GM19193 (cell line): ENCODE results near the gene LHX1.

Experiments used
- POLR2A ChIP-seq: IDR thresholded peaks from 4 replicates; pipeline ENCODE4 v1.6.1; 2011; ENCODE audit not compliant: insufficient read depth, insufficient read length; ENCODE audit errors: extremely low read depth

LHX1 gene

GRCh38 chr17:36940313-36941264 lies 3.3 kb downstream of the LHX1 start:
- no peak for TF ChIP-seq POLR2A

GRCh38 chr17:36941265-36942010 lies 4.2 kb downstream of the LHX1 start:
- TF ChIP-seq POLR2A: no peak

- no peak for TF ChIP-seq POLR2A
Measured at GRCh38 chr17:36942019-36942599, 4.8 kb downstream of the LHX1 start.

GRCh38 chr17:36942631-36943125 lies 5.4 kb downstream of the LHX1 start:
- TF ChIP-seq POLR2A: no peak

- no peak for TF ChIP-seq POLR2A
Measured at GRCh38 chr17:36943250-36944191, 6.2 kb downstream of the LHX1 start.

GRCh38 chr17:36944553-36944952 lies 7.3 kb downstream of the LHX1 start:
- no peak for TF ChIP-seq POLR2A

- TF ChIP-seq POLR2A: no peak
Measured at GRCh38 chr17:36945140-36945539, 7.9 kb downstream of the LHX1 start.

- no peak for TF ChIP-seq POLR2A
Measured at GRCh38 chr17:36945959-36946725, 8.9 kb downstream of the LHX1 start.

- TF ChIP-seq POLR2A: no peak
Measured at GRCh38 chr17:36946726-36947091, 9.4 kb downstream of the LHX1 start.

GRCh38 chr17:36947922-36948716 lies 10.8 kb downstream of the LHX1 start:
- no peak for TF ChIP-seq POLR2A

- peak; percentile 93 for TF ChIP-seq POLR2A
Measured at GRCh38 chr17:36948717-36949460, 11.6 kb downstream of the LHX1 start, which contains the start of gene AATF. Gene AATF (plus strand): TSS chr17:36948954. CDS start chr17:36949126, 172 bp downstream.

GRCh38 chr17:36949461-36949927 lies 12.2 kb downstream of the LHX1 start:
- no peak for TF ChIP-seq POLR2A

GRCh38 chr17:36950027-36950426 lies 12.8 kb downstream of the LHX1 start:
- no peak for TF ChIP-seq POLR2A
